ENCODE data around the gene PTH2.
"Not testable (repeated sequence)": the region's sequence is repeated elsewhere in the genome, so short reads cannot be mapped to it uniquely, and the experiment has no call there.

PTH2 gene

GRCh38 chr19:49373174-49373573 is 50.1 kb downstream of the PTH2 start:
- not testable (repeated sequence) for H2BK12ac ChIP-seq (ENCODE audit: low read length)
- no CpG with 5 or more reads among the region's 3 CpGs for WGBS, 2 donors (ENCODE audit: extremely low coverage in 2 of 2, insufficient read length in 2 of 2, insufficient replicate concordance in 1 of 2)

More at GRCh38 chr19:49373174-49373573, 50.1 kb downstream of the PTH2 start:
- H3K36me3 ChIP-seq (replicated peaks in 1 of 2; ENCODE audit: control insufficient read depth in 2 of 2, insufficient read depth in 2 of 2, low read length in 2 of 2); H2BK120ac ChIP-seq (ENCODE audit: low read depth, low read length); H3K18ac ChIP-seq (ENCODE audit: low read length); H2AK5ac ChIP-seq (ENCODE audit: low read depth, low read length); H3K27me3 ChIP-seq (ENCODE audit: control insufficient read depth in 3 of 3, insufficient read depth in 3 of 3, low read depth in 1 of 3, low read length in 3 of 3); H2BK15ac ChIP-seq (ENCODE audit: low read length); H3K4me1 ChIP-seq (ENCODE audit: control insufficient read depth in 2 of 2, insufficient read depth in 1 of 2, low read depth in 1 of 2, low read length in 2 of 2); H2BK5ac ChIP-seq (ENCODE audit: low read length); H3K9ac ChIP-seq (ENCODE audit: low read depth, low read length, poor library complexity); H3K27ac ChIP-seq (replicated peaks; ENCODE audit: low read length); H3K4me2 ChIP-seq (ENCODE audit: insufficient read depth, low read length, poor library complexity, severe bottlenecking); H3K4me3 ChIP-seq (ENCODE audit: low read length in 2 of 2); H3K14ac ChIP-seq (ENCODE audit: low read length); H4K8ac ChIP-seq (ENCODE audit: low read depth, low read length); H4K91ac ChIP-seq (ENCODE audit: low read depth, low read length, poor library complexity); H3K79me1 ChIP-seq (ENCODE audit: low read depth, low read length); H3K23ac ChIP-seq (ENCODE audit: low read depth, low read length, poor library complexity); DNase-seq (ENCODE audit: low spot score); H3K4ac ChIP-seq (ENCODE audit: low read length); H2AFZ ChIP-seq (ENCODE audit: low read length): not testable (repeated sequence)
- H3K9me3 ChIP-seq (replicated peaks in 1 of 2; ENCODE audit: control insufficient read depth in 2 of 2, insufficient read depth in 1 of 2, low read depth in 1 of 2, low read length in 2 of 2), result peaks cover 9 to 27% of the 10 kb centered on the region in 2 donors

All from neuronal stem cell (in vitro differentiated cells).